ENCODE results near the gene VWA7.

Gene VWA7

GRCh38 chr6:31769684-31770371 is 7.3 kb downstream of the VWA7 start:
- no peak overlapping the region for H3K27ac ChIP-seq
- peak; percentile 96 for TF ChIP-seq CTCF (conservative IDR thresholded peaks at IDR 0.05)
- TF ChIP-seq ZFX (IDR thresholded peaks at IDR 0.05) = no peak

GRCh38 chr6:31768363-31769257 is 8.5 kb downstream of the VWA7 start:
- TF ChIP-seq ZFX (IDR thresholded peaks at IDR 0.05) (no peak), CTCF (conservative IDR thresholded peaks at IDR 0.05) (no peak)
- no peak overlapping the region for H3K27ac ChIP-seq

- no peak overlapping the region for H3K27ac ChIP-seq
- TF ChIP-seq CTCF (conservative IDR thresholded peaks at IDR 0.05) (no peak), ZFX (IDR thresholded peaks at IDR 0.05) (no peak)
Measured at GRCh38 chr6:31767096-31767645, 10.0 kb downstream of the VWA7 start.

- TF ChIP-seq CTCF (conservative IDR thresholded peaks at IDR 0.05) (no peak), ZFX (IDR thresholded peaks at IDR 0.05) (no peak)
Measured at GRCh38 chr6:31765910-31766794, 11.0 kb downstream of the VWA7 start.

GRCh38 chr6:31765559-31765909 is 11.6 kb downstream of the VWA7 start:
- TF ChIP-seq ZFX (IDR thresholded peaks at IDR 0.05) (no peak), CTCF (conservative IDR thresholded peaks at IDR 0.05) (no peak)
- H3K27ac ChIP-seq = no peak overlapping the region

More at GRCh38 chr6:31765910-31766794, 11.0 kb downstream of the VWA7 start:
- no peak overlapping the region for H3K27ac ChIP-seq

GRCh38 chr6:31764198-31764597 is 12.9 kb downstream of the VWA7 start:
- TF ChIP-seq ZFX (IDR thresholded peaks at IDR 0.05) = no peak
- no peak for TF ChIP-seq CTCF (conservative IDR thresholded peaks at IDR 0.05)
- no peak overlapping the region for H3K27ac ChIP-seq
